NCI-H2081 (cell line): Measurements from ENCODE around the gene USP25.

ENCODE experiments used
- DNase-seq, 2 experiments: peaks; one replicate each; lab custom pipeline; 2025; lab: John Stamatoyannopoulos, UW

USP25 gene, protein sequence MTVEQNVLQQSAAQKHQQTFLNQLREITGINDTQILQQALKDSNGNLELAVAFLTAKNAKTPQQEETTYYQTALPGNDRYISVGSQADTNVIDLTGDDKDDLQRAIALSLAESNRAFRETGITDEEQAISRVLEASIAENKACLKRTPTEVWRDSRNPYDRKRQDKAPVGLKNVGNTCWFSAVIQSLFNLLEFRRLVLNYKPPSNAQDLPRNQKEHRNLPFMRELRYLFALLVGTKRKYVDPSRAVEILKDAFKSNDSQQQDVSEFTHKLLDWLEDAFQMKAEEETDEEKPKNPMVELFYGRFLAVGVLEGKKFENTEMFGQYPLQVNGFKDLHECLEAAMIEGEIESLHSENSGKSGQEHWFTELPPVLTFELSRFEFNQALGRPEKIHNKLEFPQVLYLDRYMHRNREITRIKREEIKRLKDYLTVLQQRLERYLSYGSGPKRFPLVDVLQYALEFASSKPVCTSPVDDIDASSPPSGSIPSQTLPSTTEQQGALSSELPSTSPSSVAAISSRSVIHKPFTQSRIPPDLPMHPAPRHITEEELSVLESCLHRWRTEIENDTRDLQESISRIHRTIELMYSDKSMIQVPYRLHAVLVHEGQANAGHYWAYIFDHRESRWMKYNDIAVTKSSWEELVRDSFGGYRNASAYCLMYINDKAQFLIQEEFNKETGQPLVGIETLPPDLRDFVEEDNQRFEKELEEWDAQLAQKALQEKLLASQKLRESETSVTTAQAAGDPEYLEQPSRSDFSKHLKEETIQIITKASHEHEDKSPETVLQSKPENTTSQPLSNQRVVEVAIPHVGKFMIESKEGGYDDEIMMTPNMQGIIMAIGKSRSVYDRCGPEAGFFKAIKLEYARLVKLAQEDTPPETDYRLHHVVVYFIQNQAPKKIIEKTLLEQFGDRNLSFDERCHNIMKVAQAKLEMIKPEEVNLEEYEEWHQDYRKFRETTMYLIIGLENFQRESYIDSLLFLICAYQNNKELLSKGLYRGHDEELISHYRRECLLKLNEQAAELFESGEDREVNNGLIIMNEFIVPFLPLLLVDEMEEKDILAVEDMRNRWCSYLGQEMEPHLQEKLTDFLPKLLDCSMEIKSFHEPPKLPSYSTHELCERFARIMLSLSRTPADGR

DNA sequence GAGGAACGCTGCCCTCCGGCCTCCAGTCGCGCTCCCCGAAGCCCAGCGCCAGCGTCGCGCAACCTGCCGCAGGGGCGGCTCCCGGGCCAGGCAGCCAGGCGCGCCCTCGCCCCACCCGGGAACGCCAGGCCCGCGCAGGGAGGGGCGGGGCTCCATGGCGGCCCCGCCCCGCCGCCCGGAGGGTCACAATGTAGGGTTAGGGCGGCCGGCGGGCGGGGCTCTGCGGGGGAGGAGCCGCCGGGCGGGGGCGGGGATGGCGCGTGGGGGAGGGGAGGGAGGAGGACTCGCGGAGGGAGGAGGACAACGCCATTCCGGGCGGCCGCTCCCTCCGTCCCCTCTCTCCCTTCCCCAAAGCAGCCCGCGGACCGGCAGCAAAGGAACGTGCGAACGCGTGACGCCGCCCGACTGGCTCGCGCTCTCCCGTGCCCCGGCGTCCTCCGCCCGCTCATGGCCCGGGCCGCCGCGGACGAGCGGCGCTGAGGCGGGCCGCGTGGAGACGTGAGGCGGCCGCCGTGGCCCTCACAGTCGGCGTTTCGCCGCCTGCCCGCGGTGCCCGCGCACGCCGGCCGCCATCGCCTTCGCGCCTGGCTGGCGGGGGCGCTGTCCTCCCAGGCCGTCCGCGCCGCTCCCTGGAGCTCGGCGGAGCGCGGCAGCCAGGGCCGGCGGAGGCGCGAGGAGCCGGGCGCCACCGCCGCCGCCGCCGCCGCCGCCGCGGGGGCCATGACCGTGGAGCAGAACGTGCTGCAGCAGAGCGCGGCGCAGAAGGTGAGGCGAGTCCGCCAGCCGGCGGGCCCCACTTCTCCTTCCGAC lies at the start of gene USP25:
Gene USP25 (plus strand): TSS at position 309 of the 810 bp plus-strand sequence. CDS start 412 bp downstream, at position 721.
- DNase-seq: peak; percentile 68 to 70

DNA sequence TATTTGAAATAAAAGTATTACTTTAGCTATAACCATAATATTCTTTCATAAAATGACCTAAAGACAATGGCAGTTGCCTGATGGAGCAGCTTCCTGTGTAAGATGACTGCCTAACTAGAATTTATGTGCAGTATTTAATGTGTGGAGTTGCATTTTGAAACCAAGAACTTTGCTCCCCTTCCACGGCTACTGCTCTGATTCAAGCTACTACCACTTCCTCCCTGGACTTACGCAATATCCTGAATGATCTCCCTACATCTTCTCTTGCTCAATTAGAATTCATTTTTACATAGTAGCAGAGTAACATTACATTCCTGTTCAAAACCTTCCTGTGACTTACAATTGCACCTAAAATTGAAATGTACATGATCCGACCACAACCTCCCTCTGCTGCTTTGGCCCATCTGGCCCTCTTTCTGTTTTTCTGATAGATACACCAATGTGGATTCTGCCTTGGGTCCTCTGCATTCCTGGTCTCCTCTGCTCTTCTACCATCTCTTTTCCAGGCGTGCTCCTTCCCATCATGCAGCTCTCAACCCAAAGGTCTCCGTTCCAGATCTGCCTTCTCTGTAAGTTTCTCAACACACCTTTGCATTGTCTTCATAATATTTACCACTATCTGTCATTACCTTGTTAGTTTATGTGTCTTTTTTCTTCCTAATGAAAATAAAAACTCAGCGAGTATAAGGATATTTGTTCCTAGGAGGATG lies 47.4 kb upstream of the USP25 start:
- DNase-seq: no peak

DNA sequence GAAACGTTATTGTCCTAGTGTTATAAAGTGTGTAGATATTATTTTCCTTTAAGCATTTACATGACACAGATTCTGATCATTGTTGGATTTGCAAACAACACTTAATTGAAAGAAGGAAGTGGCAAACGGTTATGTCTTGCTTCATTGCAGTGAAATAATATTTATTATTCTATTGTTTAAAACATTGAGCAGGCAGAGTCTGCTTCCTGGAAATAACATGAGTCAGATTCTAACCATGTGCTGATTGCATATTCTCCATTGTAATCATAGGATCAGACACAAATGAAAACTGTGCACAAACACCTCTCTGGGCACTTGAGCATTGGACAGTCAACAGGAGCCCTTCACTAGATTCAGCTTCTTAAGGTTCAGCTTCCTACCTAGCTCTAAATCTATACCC lies 46.8 kb upstream of the USP25 start:
- no peak for DNase-seq

DNA sequence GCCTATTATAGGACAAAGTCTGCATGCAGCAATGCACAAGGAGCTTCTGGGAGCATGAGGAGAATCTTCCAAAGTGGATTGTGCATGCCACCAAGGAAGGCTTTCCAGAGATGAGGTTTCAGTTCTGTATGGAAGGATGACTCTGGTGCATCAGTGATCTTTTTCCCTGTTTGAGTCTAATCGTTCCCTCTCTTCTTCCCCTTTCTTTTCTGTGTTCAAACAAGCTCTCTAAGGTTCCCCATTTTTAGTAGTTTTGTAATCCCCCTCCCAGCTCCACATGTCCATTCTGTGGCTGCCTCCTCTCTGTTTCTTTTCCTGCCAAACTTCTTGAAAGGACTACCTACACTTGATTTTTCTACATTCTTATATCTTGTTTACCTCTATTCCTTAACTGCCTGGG lies 43.3 kb upstream of the USP25 start:
- DNase-seq: no peak

DNA sequence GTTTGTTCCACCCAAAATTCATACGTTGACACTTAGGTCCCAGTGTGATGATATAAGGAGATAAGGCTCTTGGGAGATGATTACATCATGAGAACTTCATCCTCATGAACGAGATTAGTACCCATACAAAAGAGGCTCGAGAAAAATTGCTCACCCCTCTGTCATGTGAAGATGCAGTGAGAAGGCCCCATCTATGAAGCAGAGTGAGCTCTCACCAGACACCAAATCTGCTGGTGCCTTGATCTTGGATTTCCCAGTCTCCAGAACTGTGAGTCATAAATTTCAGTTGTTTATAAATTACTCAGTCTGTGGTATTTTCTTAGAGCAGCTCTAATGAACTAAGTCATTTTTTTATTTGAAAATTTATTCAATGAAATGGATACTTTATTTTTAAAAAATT lies 42.6 kb upstream of the USP25 start:
- no peak for DNase-seq

DNA sequence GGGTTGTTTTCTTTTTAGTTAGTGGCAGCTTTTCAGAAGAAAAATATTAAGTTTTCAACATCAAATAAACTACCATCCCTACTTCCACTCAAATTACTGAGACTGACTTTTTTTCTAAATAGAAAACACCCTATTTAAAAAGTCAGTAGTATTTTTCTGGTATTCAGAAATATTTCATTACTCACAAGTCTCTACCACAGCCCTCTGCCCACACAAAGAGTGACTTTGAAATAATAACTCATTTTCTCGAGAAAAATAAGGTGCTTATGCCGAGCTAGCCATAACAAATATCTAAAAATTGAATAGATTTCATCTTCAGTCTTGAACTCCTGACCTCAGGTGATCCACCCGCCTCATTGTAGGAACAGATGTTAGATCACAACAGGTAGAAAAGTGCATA lies 41.8 kb upstream of the USP25 start:
- no peak for DNase-seq

DNA sequence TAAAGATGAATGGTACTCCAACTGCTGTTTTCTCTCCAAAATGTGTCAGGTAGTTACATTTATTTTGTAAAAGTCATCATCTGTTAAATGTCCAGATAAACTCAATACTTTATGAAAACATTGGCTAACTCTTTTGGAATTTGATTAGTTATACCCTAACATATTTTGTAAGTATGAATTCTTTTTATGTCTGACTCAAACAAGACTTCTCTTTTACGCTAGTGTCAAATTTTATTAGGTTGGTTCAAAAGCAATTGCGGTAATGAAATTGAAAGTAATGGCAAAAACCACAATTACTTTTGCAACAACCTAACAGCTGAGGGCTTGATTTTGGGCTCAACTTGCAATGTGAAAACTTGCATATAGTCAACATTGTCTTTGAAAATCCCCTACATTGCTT lies 41.0 kb upstream of the USP25 start:
- no peak for DNase-seq

DNA sequence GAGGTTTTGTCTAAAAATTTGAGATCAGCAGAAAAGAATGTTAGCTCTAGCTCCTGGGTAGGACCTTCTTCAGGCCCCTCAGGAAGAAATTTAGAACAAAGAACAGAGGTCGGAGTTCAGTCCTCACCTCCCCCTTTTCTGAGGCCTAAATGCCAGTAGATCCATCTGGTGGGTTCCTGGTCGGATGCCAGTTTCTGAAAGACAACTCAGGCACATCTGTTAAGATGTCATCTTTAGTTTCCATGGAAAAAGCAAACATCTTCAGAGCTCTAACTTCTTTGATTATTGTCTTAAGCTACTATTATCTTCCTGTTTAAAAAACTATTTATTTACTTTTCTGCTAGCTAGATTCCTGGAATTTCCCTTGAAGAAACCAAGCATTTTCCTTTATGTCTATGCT lies 37.1 kb upstream of the USP25 start:
- no peak for DNase-seq

DNA sequence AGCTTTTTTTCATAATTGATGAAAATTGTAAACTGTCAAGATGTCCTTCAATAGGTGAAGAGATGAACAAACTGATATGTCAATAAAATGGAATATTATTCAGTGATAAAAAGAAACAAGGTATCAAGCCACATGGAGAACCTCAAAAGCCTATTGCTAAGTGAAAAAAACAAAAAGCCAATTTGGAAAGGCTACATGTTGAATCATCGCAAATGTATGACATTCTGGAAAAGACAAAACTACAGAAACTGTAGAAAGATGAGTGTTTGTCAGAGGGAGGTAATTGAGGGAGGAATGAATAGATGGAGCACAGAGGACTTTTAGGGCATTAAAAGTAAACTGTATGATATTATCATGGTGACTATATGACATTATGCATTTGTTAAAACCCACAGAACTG lies 34.5 kb upstream of the USP25 start:
- no peak for DNase-seq

DNA sequence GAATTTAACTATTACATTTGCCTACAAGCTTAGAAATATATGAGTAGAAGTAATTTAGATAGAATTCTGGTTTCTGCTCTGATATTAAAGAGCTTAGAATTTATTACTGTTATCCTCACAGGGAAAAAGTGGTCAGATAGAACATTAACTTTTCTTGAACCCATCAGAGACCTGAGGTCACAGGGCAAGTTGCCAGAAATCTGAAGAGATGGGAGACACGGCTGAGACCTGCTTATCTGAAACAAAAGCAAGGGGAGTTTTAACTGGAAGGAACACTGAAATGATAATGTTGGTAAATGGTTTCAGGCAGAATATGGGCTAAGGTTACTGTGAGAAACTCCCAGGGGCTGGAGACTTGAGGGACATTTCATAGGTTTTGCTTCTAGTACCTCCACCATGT lies 28.0 kb upstream of the USP25 start:
- no peak for DNase-seq

DNA sequence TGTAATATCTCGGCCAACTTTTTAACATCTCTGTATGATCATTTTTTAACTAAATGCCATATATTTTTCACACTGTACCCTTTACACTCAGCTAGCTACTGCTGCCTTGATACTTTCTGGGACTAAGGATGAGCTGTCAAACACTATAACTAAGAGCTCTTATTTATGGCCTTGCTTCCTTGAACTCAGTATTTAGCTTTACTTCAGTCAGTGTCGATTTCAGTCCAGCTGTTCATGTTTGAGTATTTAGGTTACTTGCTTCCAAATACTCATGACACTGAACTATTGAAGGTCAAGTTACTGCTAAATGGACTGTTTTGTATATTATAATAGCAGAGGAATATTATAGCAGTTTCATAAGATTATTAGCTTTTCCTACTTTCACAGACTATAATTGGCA lies 25.9 kb upstream of the USP25 start:
- DNase-seq: no peak

DNA sequence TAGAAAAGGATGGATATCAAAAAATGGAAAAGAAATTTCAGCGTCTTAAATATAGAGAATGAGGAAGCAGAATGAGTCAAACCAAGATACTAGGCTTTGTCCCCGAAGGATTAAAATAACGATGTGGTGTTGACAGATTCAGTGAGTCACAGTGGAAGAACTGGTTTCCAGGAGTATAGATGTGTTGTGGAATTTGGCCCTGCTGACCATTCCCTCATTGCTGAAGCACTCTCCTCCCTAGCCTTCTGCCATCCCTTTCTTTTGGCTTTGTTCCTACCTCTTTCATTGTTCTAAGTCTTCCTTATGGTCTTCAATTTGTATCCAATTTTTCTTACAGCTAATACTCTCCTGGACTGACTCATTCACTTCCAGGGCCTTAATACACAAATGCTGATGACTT lies 23.1 kb upstream of the USP25 start:
- no peak for DNase-seq

DNA sequence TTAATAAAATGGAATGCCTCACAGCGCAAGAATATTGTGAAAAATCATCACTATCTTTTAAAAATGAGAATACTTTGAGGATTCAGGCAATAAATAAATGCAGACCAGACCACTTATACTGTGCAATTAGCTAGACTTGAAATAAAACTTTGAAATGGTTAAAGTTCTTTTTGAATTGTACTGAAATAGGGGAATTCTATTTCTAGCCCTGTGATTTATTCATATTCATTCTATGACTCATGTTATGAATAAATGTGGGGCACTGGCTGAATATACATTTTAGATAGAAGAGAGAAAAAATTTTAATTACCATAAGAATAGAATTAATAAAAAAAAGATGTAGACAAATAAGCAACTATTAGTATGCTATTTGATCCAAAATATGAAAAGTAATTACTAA lies 16.4 kb upstream of the USP25 start:
- no peak for DNase-seq

DNA sequence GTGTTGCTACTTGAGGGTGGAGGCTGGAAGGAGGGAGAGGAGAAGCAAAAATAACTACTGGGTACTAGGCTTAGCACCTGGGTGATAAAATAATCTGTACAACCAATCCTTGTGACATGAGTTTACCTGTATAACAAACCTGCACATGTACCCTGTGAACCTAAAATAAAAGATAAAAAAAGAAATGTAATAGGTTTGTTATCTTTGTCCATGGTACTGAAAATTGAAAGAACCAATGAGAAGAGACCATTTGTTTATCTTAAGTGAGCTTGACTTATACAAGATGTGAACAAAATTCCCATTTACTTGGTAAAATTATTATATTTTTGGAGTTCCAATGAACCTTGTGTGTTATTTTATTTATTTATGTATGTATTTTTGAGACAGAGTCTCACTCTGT lies 11.1 kb upstream of the USP25 start:
- DNase-seq: no peak

DNA sequence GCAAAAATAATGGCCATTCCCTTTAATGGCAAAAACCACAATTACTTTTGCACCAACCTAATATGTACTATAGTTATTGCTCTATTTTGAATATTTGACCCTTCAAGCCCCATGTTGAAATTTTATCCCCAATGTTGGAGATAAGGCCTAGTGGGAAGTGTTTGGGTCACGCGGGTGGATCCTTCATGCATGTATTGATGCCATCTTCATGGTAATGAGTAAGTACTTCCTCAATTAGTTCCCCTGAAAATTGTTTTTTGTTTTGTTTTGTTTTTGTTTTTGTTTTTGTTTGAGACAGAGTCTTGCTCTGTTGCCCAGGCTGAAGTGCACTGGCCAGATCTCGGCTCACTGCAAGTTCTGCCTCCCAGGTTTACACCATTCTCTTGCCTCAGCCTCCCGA lies 9.8 kb upstream of the USP25 start:
- DNase-seq: no peak

DNA sequence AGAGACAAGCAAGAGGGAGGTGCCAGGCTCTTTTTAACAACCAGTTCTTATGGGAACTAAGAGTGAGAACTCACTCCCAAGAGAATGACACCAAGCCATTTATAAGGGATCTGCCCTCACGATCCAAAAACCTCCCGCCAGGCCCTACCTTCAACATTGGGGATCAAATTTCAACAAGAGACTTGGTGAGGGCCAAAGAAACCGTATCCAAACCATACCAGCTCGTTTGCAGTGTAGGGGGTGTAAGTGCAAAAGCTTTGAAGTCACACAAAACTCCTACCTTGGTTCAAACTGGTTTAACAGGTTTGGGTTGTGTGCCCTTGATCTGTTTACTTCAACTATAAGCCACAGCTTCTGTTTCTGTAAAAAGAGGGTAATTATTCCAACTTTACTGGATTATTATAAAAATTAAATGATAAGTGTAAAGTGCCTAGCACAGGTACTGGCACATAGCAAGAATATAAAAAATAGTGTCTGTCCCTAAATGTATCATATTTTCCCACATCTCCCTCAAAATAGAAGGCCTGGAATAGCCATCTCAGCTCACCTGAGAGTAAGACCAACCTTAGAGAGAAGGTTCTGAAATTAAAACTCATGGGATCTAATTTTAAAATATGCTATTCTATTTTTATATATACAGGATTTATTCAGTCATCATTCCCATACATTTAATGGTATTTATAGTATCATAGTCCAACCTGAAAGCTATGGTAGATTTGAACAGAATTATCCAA lies 7.0 kb upstream of the USP25 start:
- DNase-seq: no peak

DNA sequence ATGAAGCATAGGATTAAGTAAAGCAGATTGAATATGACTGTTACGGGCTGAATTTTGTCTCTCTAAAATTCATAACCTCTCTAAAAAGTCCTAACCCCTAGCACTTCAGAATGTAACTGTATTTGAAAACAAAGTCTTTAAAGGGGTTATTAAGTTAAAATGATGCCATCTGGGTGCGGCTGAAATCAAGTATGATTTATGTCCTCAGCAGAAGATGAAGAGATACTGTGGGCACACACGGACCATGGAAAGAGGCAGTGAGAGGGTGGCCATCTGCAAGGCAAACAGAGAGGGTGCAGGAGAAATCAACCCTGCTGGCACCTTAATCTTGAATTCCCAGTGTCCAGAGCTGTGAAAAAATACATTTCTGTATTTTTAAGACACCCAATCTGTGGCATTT lies 3.8 kb upstream of the USP25 start:
- DNase-seq: no peak

DNA sequence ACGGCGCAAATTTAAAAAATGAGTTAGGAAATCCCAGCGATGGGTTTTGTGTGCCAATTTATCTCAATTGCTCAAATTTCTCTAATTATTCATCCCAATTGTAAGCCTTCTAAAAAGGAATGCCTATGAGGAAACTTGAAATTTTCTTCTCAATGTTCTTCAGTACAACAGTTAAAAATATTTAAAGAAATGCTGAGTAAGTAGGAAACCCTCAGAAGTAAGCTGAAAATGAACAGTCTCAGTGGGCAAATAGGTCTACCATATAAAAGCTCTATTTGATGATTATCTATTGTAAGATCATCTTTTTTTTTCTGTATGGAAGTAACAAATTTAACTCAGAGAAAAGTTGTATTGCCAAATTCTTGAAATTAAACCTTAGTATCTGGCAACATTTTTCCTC lies 1.7 kb upstream of the USP25 start:
- no peak for DNase-seq

DNA sequence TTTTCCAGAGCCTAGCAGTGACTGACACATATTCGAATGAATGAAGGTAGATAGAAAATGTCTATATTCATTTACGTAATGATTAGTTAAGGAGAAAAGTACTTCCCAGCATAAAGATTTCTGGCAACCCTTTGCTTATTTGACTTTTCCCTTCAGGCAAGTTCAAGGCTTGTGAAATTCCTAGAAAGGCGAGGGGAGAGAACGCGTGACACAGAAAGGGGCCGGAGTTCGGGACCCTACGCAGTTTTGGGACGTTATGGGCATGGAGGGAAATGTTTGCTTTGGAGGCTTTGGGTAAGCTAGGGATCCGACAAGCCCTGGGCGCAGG lies 472 bp upstream of the USP25 start:
- no peak for DNase-seq

DNA sequence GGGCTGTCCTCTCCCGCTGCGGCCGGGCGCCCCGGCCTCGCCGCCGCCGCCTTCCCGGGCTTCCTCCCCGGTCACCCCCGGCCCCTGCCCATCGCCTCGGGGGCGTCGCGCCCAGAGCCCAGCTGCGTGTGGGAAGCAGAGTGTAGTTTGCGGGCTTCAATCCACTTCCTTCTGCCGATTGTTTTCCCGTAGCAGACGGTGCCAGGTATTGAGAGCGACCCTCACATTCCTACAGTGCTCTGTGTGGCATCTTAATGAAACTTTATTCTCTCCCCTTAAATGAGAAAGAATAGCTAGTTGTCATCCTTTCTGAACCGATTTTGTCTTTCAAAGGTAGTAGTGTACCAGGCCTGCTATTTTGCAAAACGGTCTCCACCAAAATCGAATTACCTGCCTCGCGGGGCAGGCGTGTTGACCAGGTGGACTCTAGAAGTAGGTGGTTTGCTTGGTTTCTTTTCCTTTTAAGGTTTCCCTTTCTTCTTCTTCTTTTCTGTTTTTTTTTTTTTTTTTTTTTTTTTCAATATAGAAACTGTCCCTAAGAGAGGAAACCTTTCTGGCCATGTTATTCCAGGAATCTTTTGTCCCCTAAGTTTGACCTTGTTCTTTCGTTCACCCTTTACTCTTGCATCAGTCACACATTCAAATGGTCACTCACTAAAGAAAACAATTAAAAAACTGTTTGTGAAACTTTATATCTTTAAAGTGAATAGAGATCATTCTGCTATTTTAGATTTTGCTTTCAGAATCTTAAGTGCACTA lies 881 bp downstream of the USP25 start:
- DNase-seq: no peak
